ENCODE results near the gene ANKRD63. TPM values are rescaled to one million over a fixed set of nuclear protein-coding genes. Genes with fewer than 3 reads are reported as not detected.

Gene ANKRD63
- total RNA-seq, 1 experiment from 2014 or later = 1.2 TPM

DNA sequence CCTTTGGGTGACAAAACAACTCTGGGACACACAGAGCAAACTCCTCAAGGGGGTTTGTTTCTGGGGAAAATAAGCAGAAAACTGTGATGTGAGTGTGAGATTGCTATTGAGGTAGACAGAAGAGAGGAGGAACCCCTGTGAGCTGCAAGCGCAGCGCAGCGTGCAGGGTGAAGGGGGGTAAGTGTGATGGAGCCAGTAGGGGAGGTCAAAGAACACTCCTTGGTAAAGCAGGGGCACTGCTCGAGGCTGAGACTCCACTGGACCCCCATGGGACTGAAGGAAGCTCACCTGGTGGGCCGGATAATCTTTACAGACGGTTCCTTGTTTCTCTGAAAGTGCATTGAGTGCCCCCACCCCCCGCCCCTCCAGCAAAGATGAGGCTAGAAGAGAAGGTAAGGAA, 48.2 kb upstream of the ANKRD63 start (continued):
- TF ChIP-seq, protein P1, sequence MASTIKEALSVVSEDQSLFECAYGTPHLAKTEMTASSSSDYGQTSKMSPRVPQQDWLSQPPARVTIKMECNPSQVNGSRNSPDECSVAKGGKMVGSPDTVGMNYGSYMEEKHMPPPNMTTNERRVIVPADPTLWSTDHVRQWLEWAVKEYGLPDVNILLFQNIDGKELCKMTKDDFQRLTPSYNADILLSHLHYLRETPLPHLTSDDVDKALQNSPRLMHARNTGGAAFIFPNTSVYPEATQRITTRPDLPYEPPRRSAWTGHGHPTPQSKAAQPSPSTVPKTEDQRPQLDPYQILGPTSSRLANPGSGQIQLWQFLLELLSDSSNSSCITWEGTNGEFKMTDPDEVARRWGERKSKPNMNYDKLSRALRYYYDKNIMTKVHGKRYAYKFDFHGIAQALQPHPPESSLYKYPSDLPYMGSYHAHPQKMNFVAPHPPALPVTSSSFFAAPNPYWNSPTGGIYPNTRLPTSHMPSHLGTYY (CRISPR knock-in tag; IDR thresholded peaks at IDR 0.05) = no peak
- TF ChIP-seq, protein P2, sequence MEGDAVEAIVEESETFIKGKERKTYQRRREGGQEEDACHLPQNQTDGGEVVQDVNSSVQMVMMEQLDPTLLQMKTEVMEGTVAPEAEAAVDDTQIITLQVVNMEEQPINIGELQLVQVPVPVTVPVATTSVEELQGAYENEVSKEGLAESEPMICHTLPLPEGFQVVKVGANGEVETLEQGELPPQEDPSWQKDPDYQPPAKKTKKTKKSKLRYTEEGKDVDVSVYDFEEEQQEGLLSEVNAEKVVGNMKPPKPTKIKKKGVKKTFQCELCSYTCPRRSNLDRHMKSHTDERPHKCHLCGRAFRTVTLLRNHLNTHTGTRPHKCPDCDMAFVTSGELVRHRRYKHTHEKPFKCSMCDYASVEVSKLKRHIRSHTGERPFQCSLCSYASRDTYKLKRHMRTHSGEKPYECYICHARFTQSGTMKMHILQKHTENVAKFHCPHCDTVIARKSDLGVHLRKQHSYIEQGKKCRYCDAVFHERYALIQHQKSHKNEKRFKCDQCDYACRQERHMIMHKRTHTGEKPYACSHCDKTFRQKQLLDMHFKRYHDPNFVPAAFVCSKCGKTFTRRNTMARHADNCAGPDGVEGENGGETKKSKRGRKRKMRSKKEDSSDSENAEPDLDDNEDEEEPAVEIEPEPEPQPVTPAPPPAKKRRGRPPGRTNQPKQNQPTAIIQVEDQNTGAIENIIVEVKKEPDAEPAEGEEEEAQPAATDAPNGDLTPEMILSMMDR (IDR thresholded peaks at IDR 0.05) = no peak
- TF ChIP-seq, protein P3, sequence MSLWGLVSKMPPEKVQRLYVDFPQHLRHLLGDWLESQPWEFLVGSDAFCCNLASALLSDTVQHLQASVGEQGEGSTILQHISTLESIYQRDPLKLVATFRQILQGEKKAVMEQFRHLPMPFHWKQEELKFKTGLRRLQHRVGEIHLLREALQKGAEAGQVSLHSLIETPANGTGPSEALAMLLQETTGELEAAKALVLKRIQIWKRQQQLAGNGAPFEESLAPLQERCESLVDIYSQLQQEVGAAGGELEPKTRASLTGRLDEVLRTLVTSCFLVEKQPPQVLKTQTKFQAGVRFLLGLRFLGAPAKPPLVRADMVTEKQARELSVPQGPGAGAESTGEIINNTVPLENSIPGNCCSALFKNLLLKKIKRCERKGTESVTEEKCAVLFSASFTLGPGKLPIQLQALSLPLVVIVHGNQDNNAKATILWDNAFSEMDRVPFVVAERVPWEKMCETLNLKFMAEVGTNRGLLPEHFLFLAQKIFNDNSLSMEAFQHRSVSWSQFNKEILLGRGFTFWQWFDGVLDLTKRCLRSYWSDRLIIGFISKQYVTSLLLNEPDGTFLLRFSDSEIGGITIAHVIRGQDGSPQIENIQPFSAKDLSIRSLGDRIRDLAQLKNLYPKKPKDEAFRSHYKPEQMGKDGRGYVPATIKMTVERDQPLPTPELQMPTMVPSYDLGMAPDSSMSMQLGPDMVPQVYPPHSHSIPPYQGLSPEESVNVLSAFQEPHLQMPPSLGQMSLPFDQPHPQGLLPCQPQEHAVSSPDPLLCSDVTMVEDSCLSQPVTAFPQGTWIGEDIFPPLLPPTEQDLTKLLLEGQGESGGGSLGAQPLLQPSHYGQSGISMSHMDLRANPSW (CRISPR knock-in tag; conservative IDR thresholded peaks at IDR 0.05; ENCODE audit: low read depth) = no peak
- no peak for TF ChIP-seq NR1H2 (CRISPR knock-in tag; IDR thresholded peaks at IDR 0.05)
- TF ChIP-seq, protein P4, sequence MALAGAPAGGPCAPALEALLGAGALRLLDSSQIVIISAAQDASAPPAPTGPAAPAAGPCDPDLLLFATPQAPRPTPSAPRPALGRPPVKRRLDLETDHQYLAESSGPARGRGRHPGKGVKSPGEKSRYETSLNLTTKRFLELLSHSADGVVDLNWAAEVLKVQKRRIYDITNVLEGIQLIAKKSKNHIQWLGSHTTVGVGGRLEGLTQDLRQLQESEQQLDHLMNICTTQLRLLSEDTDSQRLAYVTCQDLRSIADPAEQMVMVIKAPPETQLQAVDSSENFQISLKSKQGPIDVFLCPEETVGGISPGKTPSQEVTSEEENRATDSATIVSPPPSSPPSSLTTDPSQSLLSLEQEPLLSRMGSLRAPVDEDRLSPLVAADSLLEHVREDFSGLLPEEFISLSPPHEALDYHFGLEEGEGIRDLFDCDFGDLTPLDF (CRISPR knock-in tag; IDR thresholded peaks at IDR 0.05) = no peak
- no peak for TF ChIP-seq SOX15 (CRISPR knock-in tag; IDR thresholded peaks at IDR 0.05)
- TF ChIP-seq, protein P5, sequence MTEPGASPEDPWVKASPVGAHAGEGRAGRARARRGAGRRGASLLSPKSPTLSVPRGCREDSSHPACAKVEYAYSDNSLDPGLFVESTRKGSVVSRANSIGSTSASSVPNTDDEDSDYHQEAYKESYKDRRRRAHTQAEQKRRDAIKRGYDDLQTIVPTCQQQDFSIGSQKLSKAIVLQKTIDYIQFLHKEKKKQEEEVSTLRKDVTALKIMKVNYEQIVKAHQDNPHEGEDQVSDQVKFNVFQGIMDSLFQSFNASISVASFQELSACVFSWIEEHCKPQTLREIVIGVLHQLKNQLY (CRISPR knock-in tag; IDR thresholded peaks at IDR 0.05) = no peak
- no peak for TF ChIP-seq ZNF121 (CRISPR knock-in tag; IDR thresholded peaks at IDR 0.05)
- TF ChIP-seq, protein P6, sequence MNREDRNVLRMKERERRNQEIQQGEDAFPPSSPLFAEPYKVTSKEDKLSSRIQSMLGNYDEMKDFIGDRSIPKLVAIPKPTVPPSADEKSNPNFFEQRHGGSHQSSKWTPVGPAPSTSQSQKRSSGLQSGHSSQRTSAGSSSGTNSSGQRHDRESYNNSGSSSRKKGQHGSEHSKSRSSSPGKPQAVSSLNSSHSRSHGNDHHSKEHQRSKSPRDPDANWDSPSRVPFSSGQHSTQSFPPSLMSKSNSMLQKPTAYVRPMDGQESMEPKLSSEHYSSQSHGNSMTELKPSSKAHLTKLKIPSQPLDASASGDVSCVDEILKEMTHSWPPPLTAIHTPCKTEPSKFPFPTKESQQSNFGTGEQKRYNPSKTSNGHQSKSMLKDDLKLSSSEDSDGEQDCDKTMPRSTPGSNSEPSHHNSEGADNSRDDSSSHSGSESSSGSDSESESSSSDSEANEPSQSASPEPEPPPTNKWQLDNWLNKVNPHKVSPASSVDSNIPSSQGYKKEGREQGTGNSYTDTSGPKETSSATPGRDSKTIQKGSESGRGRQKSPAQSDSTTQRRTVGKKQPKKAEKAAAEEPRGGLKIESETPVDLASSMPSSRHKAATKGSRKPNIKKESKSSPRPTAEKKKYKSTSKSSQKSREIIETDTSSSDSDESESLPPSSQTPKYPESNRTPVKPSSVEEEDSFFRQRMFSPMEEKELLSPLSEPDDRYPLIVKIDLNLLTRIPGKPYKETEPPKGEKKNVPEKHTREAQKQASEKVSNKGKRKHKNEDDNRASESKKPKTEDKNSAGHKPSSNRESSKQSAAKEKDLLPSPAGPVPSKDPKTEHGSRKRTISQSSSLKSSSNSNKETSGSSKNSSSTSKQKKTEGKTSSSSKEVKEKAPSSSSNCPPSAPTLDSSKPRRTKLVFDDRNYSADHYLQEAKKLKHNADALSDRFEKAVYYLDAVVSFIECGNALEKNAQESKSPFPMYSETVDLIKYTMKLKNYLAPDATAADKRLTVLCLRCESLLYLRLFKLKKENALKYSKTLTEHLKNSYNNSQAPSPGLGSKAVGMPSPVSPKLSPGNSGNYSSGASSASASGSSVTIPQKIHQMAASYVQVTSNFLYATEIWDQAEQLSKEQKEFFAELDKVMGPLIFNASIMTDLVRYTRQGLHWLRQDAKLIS (CRISPR knock-in tag; IDR thresholded peaks at IDR 0.05; ENCODE audit: borderline replicate concordance) = no peak
- TF ChIP-seq, protein P7, sequence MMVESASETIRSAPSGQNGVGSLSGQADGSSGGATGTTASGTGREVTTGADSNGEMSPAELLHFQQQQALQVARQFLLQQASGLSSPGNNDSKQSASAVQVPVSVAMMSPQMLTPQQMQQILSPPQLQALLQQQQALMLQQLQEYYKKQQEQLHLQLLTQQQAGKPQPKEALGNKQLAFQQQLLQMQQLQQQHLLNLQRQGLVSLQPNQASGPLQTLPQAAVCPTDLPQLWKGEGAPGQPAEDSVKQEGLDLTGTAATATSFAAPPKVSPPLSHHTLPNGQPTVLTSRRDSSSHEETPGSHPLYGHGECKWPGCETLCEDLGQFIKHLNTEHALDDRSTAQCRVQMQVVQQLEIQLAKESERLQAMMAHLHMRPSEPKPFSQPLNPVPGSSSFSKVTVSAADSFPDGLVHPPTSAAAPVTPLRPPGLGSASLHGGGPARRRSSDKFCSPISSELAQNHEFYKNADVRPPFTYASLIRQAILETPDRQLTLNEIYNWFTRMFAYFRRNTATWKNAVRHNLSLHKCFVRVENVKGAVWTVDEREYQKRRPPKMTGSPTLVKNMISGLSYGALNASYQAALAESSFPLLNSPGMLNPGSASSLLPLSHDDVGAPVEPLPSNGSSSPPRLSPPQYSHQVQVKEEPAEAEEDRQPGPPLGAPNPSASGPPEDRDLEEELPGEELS (CRISPR knock-in tag; IDR thresholded peaks at IDR 0.05) = no peak
- TF ChIP-seq GTF2I (CRISPR knock-in tag; conservative IDR thresholded peaks at IDR 0.05) = no peak

DNA sequence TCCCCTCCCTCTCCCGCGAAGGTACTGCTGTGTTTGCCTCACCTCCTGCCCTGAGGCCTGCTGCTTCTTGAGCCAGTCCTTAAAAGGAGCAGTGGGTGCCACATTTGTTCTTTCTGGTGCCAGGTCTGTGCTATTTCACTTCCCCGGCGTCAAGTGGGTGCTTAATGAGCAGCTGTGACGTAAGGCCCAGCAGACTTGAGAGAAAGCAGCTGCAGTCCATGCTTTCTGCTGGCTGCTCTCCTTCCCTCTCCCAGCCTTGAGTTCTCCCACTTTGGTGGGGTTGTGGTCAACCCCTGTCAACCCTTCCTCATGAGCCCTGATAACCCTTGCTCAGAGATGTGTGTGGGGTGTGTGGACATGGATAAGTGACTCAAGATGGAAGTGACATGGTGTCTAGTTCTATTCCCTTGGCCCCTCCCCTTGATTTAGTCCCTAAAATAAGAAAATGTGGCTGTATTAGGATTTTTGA, 47.5 kb upstream of the ANKRD63 start:
- DNase-seq (ENCODE audit: low spot score) = no peak
- Mint-ChIP-seq H3K4me3 (no peak overlapping the region), H3K36me3 (peaks cover 15% of the 10 kb centered on the region; the same call in 1 of the 2 replicates), H3K27me3 (ENCODE audit: low read depth) (peaks cover under 1% of the 10 kb centered on the region; the same call in 1 of the 2 replicates), H3K4me1 (peaks cover 55% of the 10 kb centered on the region), H3K27ac (no peak overlapping the region), H3K9me3 (no peaks in the 10 kb centered on the region)
- no peak for ATAC-seq
- ChIA-PET CTCF (interaction anchor here (1.6 to 8.3 kb wide), 5 partner anchors 8 to 91 kb away, joined by 3 to 234 read pairs (median 27); partner anchors contain the start of gene CCDC9B), POLR2A (no interaction called here)
- TF ChIP-seq ESRRA (CRISPR knock-in tag; IDR thresholded peaks at IDR 0.05; ENCODE audit: borderline replicate concordance) (no peak), RORB (CRISPR knock-in tag; IDR thresholded peaks at IDR 0.05) (no peak)
